Transverse colon (tissue), 4 donors: ENCODE data around the gene INO80. TPM values are rescaled to one million over a fixed set of nuclear protein-coding genes. Genes with fewer than 3 reads are reported as not detected.
A peak's percentile ranks its signal among the peaks of the same experiment; 100 is the strongest.

Experiments
- DNase-seq: peaks from one replicate; pipeline ENCODE4 v3.0.0-alpha.2; 2019
- H3K27ac ChIP-seq, 4 donors: fragments of 200-600 bp; sonication (generic); 2 replicates each; pipeline ENCODE4 v1.5.1; 2016 to 2018; ENCODE audit warnings: inconsistent platforms in 4 of 4
- H3K27me3 ChIP-seq: fragments of 200-600 bp; sonication (generic); 2 replicates; pipeline ENCODE4 v1.5.1; 2017; ENCODE audit warnings: inconsistent platforms
- H3K36me3 ChIP-seq, 4 donors: fragments of 200-600 bp; sonication (generic); 2 replicates each; pipeline ENCODE4 v1.5.1; 2017 to 2019; ENCODE audit warnings: inconsistent platforms in 4 of 4
- H3K4me1 ChIP-seq, 4 donors: fragments of 200-600 bp; sonication (generic); 2 replicates each; pipeline ENCODE4 v1.5.1; 2017 to 2020; ENCODE audit warnings: inconsistent platforms in 4 of 4
- H3K4me3 ChIP-seq, 4 donors: fragments of 200-600 bp; sonication (generic); 1 replicate in 1 of 4; 2 replicates in 3 of 4; pipeline versions ENCODE4 v1.5.1 to v1.6.1; 2017 to 2019; ENCODE audit warnings: inconsistent platforms in 4 of 4
- H3K9me3 ChIP-seq, 2 donors: fragments of 200-600 bp; sonication (generic); 2 replicates each; pipeline ENCODE4 v1.5.1; 2017 to 2019; ENCODE audit warnings: inconsistent platforms in 2 of 2
- EP300 ChIP-seq: sonication (generic); formaldehyde crosslinking; IDR thresholded peaks from one replicate; pipeline ENCODE4 v1.6.1; 2017; ENCODE audit warnings: antibody characterized with exemption, low read depth
- POLR2A ChIP-seq: fragments of 450-650 bp; IDR thresholded peaks from one replicate; pipeline ENCODE4 v1.6.1; 2016; ENCODE audit warnings: antibody characterized with exemption, mild to moderate bottlenecking, moderate library complexity
- POLR2AphosphoS5 ChIP-seq, 3 donors: sonication (generic); formaldehyde crosslinking; IDR thresholded peaks; one replicate each; pipeline ENCODE4 v1.6.1; 2016; ENCODE audit warnings: antibody characterized with exemption in 3 of 3
- WGBS, 2 donors: methylation state at CpG; one replicate each; pipeline ENCODE4 v1.1.5; 2018; ENCODE audit warnings: low coverage in 1 of 2; 5-methylcytosine and 5-hydroxymethylcytosine counted together
- in situ Hi-C, 4 donors: fragments of 200-750 bp; cut with MboI; loops; one replicate each; pipeline versions ENCODE4 v1.15.0 to v1.15.1; 2017; ENCODE audit warnings: low sequenced_read_pairs in 3 of 4, low pct_ligation_motif_present in 1 of 4, low pct_unique_long_range_greater_than_20kb in 1 of 4
- intact Hi-C: fragments of 100-400 bp; cut with DNase I; formaldehyde crosslinking; loops from one replicate; pipeline ENCODE4 v1.15.1; 2023; ENCODE audit warnings: low total_unique reads
- total RNA-seq, 4 donors: library from RNA; depleted of rRNA; stranded (reverse); fragments of >200 nt; gene quantifications; one replicate each; pipeline ENCODE4 v1.1.0, GENCODE V29; 2016
- TF ChIP-seq, protein P1 (sequence below), 5 experiments: fragments of 200-600 bp in 3 of 5; fragments of 450-650 bp in 2 of 5; sonication (generic) in 3 of 5; IDR thresholded peaks; 1 replicate in 2 of 5; 2 replicates in 3 of 5; pipeline ENCODE4 v1.5.1; 2016 to 2017; ENCODE audit warnings: antibody characterized with exemption in 5 of 5, inconsistent platforms in 3 of 5, mild to moderate bottlenecking in 2 of 5, moderate library complexity in 1 of 5

The INO80 gene, protein sequence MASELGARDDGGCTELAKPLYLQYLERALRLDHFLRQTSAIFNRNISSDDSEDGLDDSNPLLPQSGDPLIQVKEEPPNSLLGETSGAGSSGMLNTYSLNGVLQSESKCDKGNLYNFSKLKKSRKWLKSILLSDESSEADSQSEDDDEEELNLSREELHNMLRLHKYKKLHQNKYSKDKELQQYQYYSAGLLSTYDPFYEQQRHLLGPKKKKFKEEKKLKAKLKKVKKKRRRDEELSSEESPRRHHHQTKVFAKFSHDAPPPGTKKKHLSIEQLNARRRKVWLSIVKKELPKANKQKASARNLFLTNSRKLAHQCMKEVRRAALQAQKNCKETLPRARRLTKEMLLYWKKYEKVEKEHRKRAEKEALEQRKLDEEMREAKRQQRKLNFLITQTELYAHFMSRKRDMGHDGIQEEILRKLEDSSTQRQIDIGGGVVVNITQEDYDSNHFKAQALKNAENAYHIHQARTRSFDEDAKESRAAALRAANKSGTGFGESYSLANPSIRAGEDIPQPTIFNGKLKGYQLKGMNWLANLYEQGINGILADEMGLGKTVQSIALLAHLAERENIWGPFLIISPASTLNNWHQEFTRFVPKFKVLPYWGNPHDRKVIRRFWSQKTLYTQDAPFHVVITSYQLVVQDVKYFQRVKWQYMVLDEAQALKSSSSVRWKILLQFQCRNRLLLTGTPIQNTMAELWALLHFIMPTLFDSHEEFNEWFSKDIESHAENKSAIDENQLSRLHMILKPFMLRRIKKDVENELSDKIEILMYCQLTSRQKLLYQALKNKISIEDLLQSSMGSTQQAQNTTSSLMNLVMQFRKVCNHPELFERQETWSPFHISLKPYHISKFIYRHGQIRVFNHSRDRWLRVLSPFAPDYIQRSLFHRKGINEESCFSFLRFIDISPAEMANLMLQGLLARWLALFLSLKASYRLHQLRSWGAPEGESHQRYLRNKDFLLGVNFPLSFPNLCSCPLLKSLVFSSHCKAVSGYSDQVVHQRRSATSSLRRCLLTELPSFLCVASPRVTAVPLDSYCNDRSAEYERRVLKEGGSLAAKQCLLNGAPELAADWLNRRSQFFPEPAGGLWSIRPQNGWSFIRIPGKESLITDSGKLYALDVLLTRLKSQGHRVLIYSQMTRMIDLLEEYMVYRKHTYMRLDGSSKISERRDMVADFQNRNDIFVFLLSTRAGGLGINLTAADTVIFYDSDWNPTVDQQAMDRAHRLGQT (N-terminal part only)
- 10 to 100 TPM; 21.8 to 69.1 (median 29.8) TPM for total RNA-seq

DNA sequence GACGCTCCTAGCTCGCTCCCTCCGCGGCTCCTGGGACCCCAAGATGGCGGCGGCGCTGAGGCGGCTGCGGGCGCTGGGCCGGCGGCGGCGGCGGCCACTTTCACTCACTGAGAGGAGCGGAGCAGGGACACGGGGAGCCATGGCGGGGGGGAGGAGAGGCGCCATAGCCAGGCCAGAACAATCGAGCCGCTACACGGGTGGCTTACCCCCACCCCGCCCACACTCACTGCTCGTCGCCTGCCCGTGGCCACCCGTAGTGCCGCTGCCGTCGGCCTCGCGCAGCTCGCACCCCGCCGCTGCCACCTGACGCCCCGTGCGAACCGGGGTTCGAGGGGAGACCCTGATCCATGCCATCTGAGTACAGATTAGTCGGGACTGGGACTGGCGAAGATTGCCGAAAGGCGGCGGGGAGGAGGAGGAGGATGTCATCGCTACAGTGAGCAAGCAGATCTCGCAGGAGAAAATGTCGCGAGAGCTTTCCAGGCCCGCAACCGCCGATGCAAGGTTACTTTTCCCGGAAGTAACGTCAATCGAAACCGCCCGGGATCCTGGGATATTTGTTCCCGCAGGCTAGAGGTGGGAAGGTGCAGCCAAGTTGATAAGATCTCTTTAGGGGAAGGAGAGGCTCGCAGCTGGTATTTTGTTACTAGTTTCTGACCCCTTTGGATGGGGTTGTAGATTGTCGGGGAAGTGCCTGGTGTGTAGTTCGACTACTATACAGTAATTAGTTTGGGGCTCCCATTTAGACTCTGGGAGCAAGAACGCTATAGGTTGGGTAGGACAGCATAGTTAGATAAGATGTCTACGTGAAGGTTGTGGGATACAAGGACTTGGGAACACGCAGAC, at the start of gene INO80:
Gene INO80, minus strand, starts transcription at position 165 of the 846 bp plus-strand sequence. CDS start 19,970 bp downstream, outside the sequence.
- no peaks in the 10 kb centered on the region for H3K36me3 ChIP-seq
- H3K27ac ChIP-seq, result peak within 1 kb of the TSS; percentile 96 to 99 (median 98)
- intact Hi-C loops (loop anchor here (2.0 to 5.0 kb wide), 2 partner anchors 114 to 306 kb away; partner anchors contain the start of genes CHP1 and EXD1), in situ Hi-C loops (no loop called here)
- peak within 1 kb of the TSS; percentile 69 to 89 (median 89) for H3K4me3 ChIP-seq
- TF ChIP-seq EP300 (no peak), POLR2AphosphoS5 (IDR thresholded peaks at IDR 0.05) (peak; percentile 89 to 95 (median 94)), POLR2A (peak; percentile 91)
- TF ChIP-seq, protein P1, sequence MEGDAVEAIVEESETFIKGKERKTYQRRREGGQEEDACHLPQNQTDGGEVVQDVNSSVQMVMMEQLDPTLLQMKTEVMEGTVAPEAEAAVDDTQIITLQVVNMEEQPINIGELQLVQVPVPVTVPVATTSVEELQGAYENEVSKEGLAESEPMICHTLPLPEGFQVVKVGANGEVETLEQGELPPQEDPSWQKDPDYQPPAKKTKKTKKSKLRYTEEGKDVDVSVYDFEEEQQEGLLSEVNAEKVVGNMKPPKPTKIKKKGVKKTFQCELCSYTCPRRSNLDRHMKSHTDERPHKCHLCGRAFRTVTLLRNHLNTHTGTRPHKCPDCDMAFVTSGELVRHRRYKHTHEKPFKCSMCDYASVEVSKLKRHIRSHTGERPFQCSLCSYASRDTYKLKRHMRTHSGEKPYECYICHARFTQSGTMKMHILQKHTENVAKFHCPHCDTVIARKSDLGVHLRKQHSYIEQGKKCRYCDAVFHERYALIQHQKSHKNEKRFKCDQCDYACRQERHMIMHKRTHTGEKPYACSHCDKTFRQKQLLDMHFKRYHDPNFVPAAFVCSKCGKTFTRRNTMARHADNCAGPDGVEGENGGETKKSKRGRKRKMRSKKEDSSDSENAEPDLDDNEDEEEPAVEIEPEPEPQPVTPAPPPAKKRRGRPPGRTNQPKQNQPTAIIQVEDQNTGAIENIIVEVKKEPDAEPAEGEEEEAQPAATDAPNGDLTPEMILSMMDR (IDR thresholded peaks at IDR 0.05), result peak in 2 of 5 experiments; percentile 17 to 24
- 0 to 2% methylated on average over 2 to 27 of the region's 64 CpGs for WGBS, 2 donors
- H3K9me3 ChIP-seq, result no peaks in the 10 kb centered on the region
- DNase-seq, result peak; percentile 99
- no peaks in the 10 kb centered on the region for H3K27me3 ChIP-seq
- peaks cover 4 to 19% (median 8%) of the 10 kb centered on the region in 4 donors for H3K4me1 ChIP-seq

DNA sequence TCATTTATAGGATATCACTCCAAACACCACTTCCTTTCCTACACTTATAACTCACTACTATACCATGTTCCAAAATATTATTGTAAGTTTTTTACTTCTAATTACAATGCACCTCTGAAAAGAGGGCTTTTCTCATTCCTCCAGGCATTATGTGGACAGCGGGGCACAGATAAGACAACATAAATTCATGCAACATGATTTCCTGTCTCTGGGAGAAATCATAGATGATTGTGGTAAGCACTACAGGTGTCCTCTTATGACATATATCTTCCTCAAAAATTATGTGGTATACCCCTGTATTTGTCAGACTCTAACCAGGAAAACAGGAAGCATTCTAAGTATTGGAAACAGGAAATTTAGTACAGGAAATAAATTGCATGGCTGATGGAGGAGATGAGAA, 45.7 kb upstream of the INO80 start:
- intact Hi-C loops, result loop anchor here (10.0 kb wide), 1 partner anchor 97 kb away; no protein-coding TSS in a partner anchor
- Histone ChIP-seq H3K9me3 (no peaks in the 10 kb centered on the region), H3K27me3 (no peaks in the 10 kb centered on the region), H3K4me3 (no peak overlapping the region), H3K27ac (no peak overlapping the region), H3K4me1 (no peaks in the 10 kb centered on the region), H3K36me3 (no peaks in the 10 kb centered on the region)
- in situ Hi-C loops, result no loop called here
- TF ChIP-seq, protein P1 (IDR thresholded peaks at IDR 0.05), result no peak
- TF ChIP-seq EP300 (no peak), POLR2AphosphoS5 (IDR thresholded peaks at IDR 0.05) (no peak), POLR2A (no peak)
- DNase-seq, result no peak
- 84 to 100% methylated on average over 1 of the region's 1 CpG for WGBS, 2 donors

DNA sequence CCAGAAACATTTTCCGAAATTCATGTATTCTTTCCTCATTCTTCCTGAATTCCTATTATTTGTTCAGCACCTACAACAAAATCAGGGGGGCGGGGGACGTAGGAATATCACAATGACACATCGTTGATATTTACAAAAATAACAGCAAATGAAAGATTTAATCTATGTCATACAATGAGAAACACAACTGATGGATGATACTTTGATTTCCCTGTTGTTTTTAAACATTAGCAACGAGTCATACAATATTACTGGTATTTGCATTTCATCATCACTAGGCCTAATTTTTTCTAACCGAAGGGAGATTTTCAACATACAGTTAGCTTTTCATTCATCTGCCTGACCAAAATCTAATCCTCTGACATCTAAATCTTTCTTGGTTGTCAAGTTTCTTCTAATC, 45.3 kb upstream of the INO80 start:
- 81 to 86% methylated on average over 6 of the region's 6 CpGs for WGBS, 2 donors
- TF ChIP-seq, protein P1 (IDR thresholded peaks at IDR 0.05), result no peak
- TF ChIP-seq POLR2AphosphoS5 (IDR thresholded peaks at IDR 0.05) (no peak), POLR2A (no peak), EP300 (no peak)
- Histone ChIP-seq H3K4me1 (no peaks in the 10 kb centered on the region), H3K27me3 (no peaks in the 10 kb centered on the region), H3K27ac (no peak overlapping the region), H3K9me3 (no peaks in the 10 kb centered on the region), H3K4me3 (no peak overlapping the region), H3K36me3 (no peaks in the 10 kb centered on the region)
- intact Hi-C loops, result loop anchor here (10.0 kb wide), 1 partner anchor 97 kb away; no protein-coding TSS in a partner anchor
- no peak for DNase-seq
- in situ Hi-C loops, result no loop called here
